H1 (cell line): ENCODE data around the gene UPF3B. TPM values are rescaled to one million over a fixed set of nuclear protein-coding genes. Genes with fewer than 3 reads are reported as not detected.

ENCODE experiments used
- CTCF ChIA-PET: fragments of 300-600 bp; sonication (Branson Sonifier 250); formaldehyde crosslinking; loops from one replicate; lab custom pipeline; 2021; ENCODE audit not compliant: partially characterized antibody; lab: Charles Lee
- POLR2A ChIA-PET: fragments of 300-600 bp; sonication (Branson Sonifier 250); formaldehyde crosslinking; loops from one replicate; lab custom pipeline; 2021; ENCODE audit warnings: inconsistent platforms; ENCODE audit not compliant: partially characterized antibody; lab: Charles Lee
- DNase-seq, 2 experiments: peaks; one replicate each; pipeline versions ENCODE4 v3.0.0 to v3.0.0-alpha.2; 2010 to 2022; ENCODE audit warnings: low spot score in 2 of 2, low read depth in 1 of 2, mixed read lengths in 1 of 2
- FAIRE-seq: peaks from 2 replicates; lab custom pipeline; 2011; peaks lifted over from hg19 to GRCh38; lab: Jason Lieb, UNC
- H2AFZ ChIP-seq: 2 replicates; pipeline ENCODE4 v1.8.1; 2012; ENCODE audit warnings: low read length, inconsistent platforms
- H2AK5ac ChIP-seq: 2 replicates; pipeline ENCODE4 v1.6.1; 2013; ENCODE audit warnings: low read depth, low read length
- H2BK120ac ChIP-seq: replicated peaks from 2 replicates; pipeline ENCODE3; 2013; ENCODE audit warnings: low read depth, low read length, inconsistent platforms
- H2BK12ac ChIP-seq: 2 replicates; pipeline ENCODE4 v1.6.1; 2013; ENCODE audit warnings: low read depth, low read length
- H2BK15ac ChIP-seq: 2 replicates; pipeline ENCODE4 v1.6.1; 2013; ENCODE audit warnings: low read length
- H2BK20ac ChIP-seq: 2 replicates; pipeline ENCODE4 v1.6.1; 2013; ENCODE audit warnings: low read length
- H2BK5ac ChIP-seq: 2 replicates; pipeline ENCODE4 v1.6.1; 2013; ENCODE audit warnings: low read depth, low read length
- H3K14ac ChIP-seq: 2 replicates; pipeline ENCODE4 v1.6.1; 2013; ENCODE audit warnings: inconsistent platforms; ENCODE audit not compliant: insufficient read length
- H3K18ac ChIP-seq: 2 replicates; pipeline ENCODE4 v1.6.1; 2013; ENCODE audit warnings: low read length; ENCODE audit errors: extremely low read depth
- H3K23ac ChIP-seq: 2 replicates; pipeline ENCODE4 v1.6.1; 2013; ENCODE audit warnings: inconsistent platforms; ENCODE audit not compliant: insufficient read length
- H3K23me2 ChIP-seq: 2 replicates; pipeline ENCODE4 v1.6.1; 2013; ENCODE audit warnings: low read depth, low read length
- H3K27ac ChIP-seq: 2 replicates; pipeline ENCODE4 v1.6.1; 2011; ENCODE audit warnings: low read depth, low read length, inconsistent platforms
- H3K27me3 ChIP-seq, 4 experiments: replicated peaks in 1 of 4; 1 replicate in 1 of 4; 2 replicates in 3 of 4; pipeline versions ENCODE4 v1.6.1 to v1.8.1; 2011 to 2013; ENCODE audit warnings: low read length in 3 of 4, mild to moderate bottlenecking in 3 of 4, inconsistent platforms in 2 of 4, mixed read lengths in 2 of 4, moderate library complexity in 1 of 4; ENCODE audit not compliant: control insufficient read depth in 3 of 4, insufficient read depth in 3 of 4; ENCODE audit errors: extremely low read depth in 1 of 4
- H3K36me3 ChIP-seq, 4 experiments: 2 replicates each; pipeline versions ENCODE4 v1.6.1 to v1.8.1; 2011 to 2013; ENCODE audit warnings: mild to moderate bottlenecking in 4 of 4, low read length in 3 of 4, moderate library complexity in 2 of 4, control low read depth in 1 of 4, inconsistent platforms in 1 of 4; ENCODE audit not compliant: insufficient read depth in 4 of 4, control insufficient read depth in 2 of 4
- H3K4ac ChIP-seq: replicated peaks from 2 replicates; pipeline ENCODE3; 2013; ENCODE audit warnings: low read length, low read depth, mixed read lengths, inconsistent platforms; ENCODE audit not compliant: insufficient read length
- H3K4me1 ChIP-seq, 4 experiments: replicated peaks in 1 of 4; 1 replicate in 1 of 4; 2 replicates in 3 of 4; pipeline versions ENCODE4 v1.6.1 to v1.8.1; 2011 to 2013; ENCODE audit warnings: low read length in 3 of 4, inconsistent platforms in 2 of 4, mixed read lengths in 1 of 4; ENCODE audit not compliant: insufficient read depth in 4 of 4, control insufficient read depth in 3 of 4
- H3K4me2 ChIP-seq, 2 experiments: 2 replicates each; pipeline versions ENCODE4 v1.6.1 to v1.8.1; 2011 to 2013; ENCODE audit warnings: low read depth in 2 of 2, low read length in 2 of 2, control low read depth in 1 of 2, inconsistent platforms in 1 of 2, mild to moderate bottlenecking in 1 of 2; ENCODE audit not compliant: insufficient read depth in 1 of 2
- H3K4me3 ChIP-seq, 4 experiments: fragments of 200-600, 300-600 bp in 1 of 4; sonication (generic), shearing (Covaris generic), sonication (Bioruptor Twin) in 1 of 4; 2 replicates each; pipeline versions ENCODE4 v1.5.1 to v1.8.1; 2011 to 2016; ENCODE audit warnings: low read length in 4 of 4, low read depth in 3 of 4, control low read depth in 2 of 4, inconsistent platforms in 2 of 4, mild to moderate bottlenecking in 2 of 4, mixed read lengths in 1 of 4, moderate library complexity in 1 of 4; ENCODE audit not compliant: insufficient read depth in 2 of 4; ENCODE audit errors: extremely low read depth in 1 of 4
- H3K56ac ChIP-seq: replicated peaks from 2 replicates; pipeline ENCODE3; 2013; ENCODE audit warnings: low read depth, mild to moderate bottlenecking, mixed read lengths, low read length, inconsistent platforms; ENCODE audit not compliant: insufficient read length
- H3K79me1 ChIP-seq: 2 replicates; pipeline ENCODE4 v1.6.1; 2013; ENCODE audit warnings: low read depth, low read length, control low read depth
- H3K79me2 ChIP-seq, 2 experiments: 2 replicates each; pipeline versions ENCODE4 v1.6.1 to v1.8.1; 2012 to 2013; ENCODE audit warnings: low read length in 2 of 2, mild to moderate bottlenecking in 2 of 2, inconsistent platforms in 1 of 2; ENCODE audit not compliant: insufficient read depth in 2 of 2, control insufficient read depth in 1 of 2
- H3K9ac ChIP-seq, 4 experiments: replicated peaks in 1 of 4; 1 replicate in 1 of 4; 2 replicates in 3 of 4; pipeline versions ENCODE4 v1.6.1 to v1.8.1; 2011 to 2013; ENCODE audit warnings: low read depth in 3 of 4, low read length in 3 of 4, control low read depth in 2 of 4, mild to moderate bottlenecking in 2 of 4, moderate library complexity in 2 of 4, inconsistent platforms in 1 of 4; ENCODE audit errors: extremely low read depth in 1 of 4
- H3K9me3 ChIP-seq, 2 experiments: 2 replicates each; pipeline versions ENCODE4 v1.6.1 to v1.8.1; 2012 to 2013; ENCODE audit warnings: mild to moderate bottlenecking in 2 of 2, moderate library complexity in 2 of 2, control low read depth in 1 of 2, inconsistent platforms in 1 of 2, low read depth in 1 of 2, low read length in 1 of 2, mixed read lengths in 1 of 2; ENCODE audit not compliant: insufficient read depth in 2 of 2
- H4K20me1 ChIP-seq, 2 experiments: replicated peaks in 1 of 2; 2 replicates each; pipeline versions ENCODE3 to v1.8.1; 2011 to 2013; ENCODE audit warnings: inconsistent platforms in 2 of 2, low read length in 2 of 2, mild to moderate bottlenecking in 1 of 2; ENCODE audit not compliant: insufficient read depth in 2 of 2, control insufficient read depth in 1 of 2
- H4K5ac ChIP-seq: 2 replicates; pipeline ENCODE4 v1.6.1; 2013; ENCODE audit warnings: low read length, low read depth, mixed read lengths, inconsistent platforms; ENCODE audit not compliant: insufficient read length
- H4K8ac ChIP-seq: 2 replicates; pipeline ENCODE4 v1.8.0; 2013; ENCODE audit warnings: mild to moderate bottlenecking, moderate library complexity, low read length, inconsistent platforms; ENCODE audit not compliant: insufficient read depth; ENCODE audit errors: extremely low read depth
- H4K91ac ChIP-seq: replicated peaks from 2 replicates; pipeline ENCODE3; 2013; ENCODE audit warnings: low read length, mixed read lengths, inconsistent platforms; ENCODE audit not compliant: insufficient read length
- ATF3 ChIP-seq: IDR thresholded peaks from 2 replicates; pipeline ENCODE4 v1.6.1; 2011; ENCODE audit warnings: low read depth, mild to moderate bottlenecking, low read length; ENCODE audit not compliant: insufficient read depth
- BCL11A ChIP-seq, 2 experiments: IDR thresholded peaks; one replicate each; pipeline ENCODE4 v1.6.1; 2011; ENCODE audit warnings: low read depth in 2 of 2, low read length in 2 of 2, mild to moderate bottlenecking in 2 of 2
- CBX5 ChIP-seq: fragments of 300-800, 300-1000 bp; sonication (generic); IDR thresholded peaks from 2 replicates; pipeline ENCODE4 v1.7.1; 2016; ENCODE audit warnings: antibody characterized with exemption, low read length, low read depth
- CBX8 ChIP-seq: fragments of 300-800, 300-1000 bp; sonication (generic); IDR thresholded peaks from 2 replicates; pipeline ENCODE4 v1.7.1; 2016; ENCODE audit warnings: low read depth, low read length, borderline replicate concordance
- CTCF ChIP-seq, 3 experiments: IDR thresholded peaks; 1 replicate in 2 of 3; 2 replicates in 1 of 3; pipeline versions ENCODE4 v1.5.1 to v1.6.1; 2011; ENCODE audit warnings: low read length in 3 of 3, mild to moderate bottlenecking in 3 of 3, inconsistent platforms in 2 of 3, low read depth in 1 of 3, moderate library complexity in 1 of 3; ENCODE audit not compliant: insufficient read depth in 1 of 3; ENCODE audit errors: control extremely low read depth in 1 of 3
- EGR1 ChIP-seq: IDR thresholded peaks from 2 replicates; pipeline ENCODE4 v1.6.1; 2011; ENCODE audit warnings: low read depth, low read length, borderline replicate concordance
- KDM4A ChIP-seq: IDR thresholded peaks from one replicate; pipeline ENCODE4 v1.7.1; 2012; ENCODE audit warnings: low read depth, mild to moderate bottlenecking, moderate library complexity, low read length, inconsistent platforms; ENCODE audit not compliant: severe bottlenecking
- POU5F1 ChIP-seq: IDR thresholded peaks from 2 replicates; pipeline ENCODE4 v1.6.1; 2011; ENCODE audit warnings: low read depth, mild to moderate bottlenecking, low read length, moderate library complexity
- whole genome bisulfite sequencing, 2 experiments: shearing (Covaris generic) in 1 of 2; methylation state at CpG; one replicate each; pipeline versions ENCODE4 v1.1.6 to v1.1.7; 2013 to 2015; ENCODE audit warnings: low lambda C conversion rate in 2 of 2, mixed read lengths in 2 of 2, inconsistent platforms in 1 of 2, low coverage in 1 of 2, missing lambda C conversion rate in 1 of 2; ENCODE audit not compliant: insufficient replicate concordance in 2 of 2, insufficient coverage in 1 of 2, insufficient read length in 1 of 2; ENCODE audit errors: extremely low coverage in 1 of 2, missing lambda C conversion rate in 1 of 2; 5-methylcytosine and 5-hydroxymethylcytosine counted together
- polyA plus RNA-seq, 7 experiments: library from polyadenylated mRNA; depleted of rRNA in 3 of 7; stranded (reverse) in 5 of 7; unstranded in 2 of 7; fragments of >200 nt in 5 of 7; fragments of 200-250 nt in 2 of 7; gene quantifications; 1 replicate in 5 of 7; 2 replicates in 1 of 7; 4 replicates in 1 of 7; pipeline versions ENCODE4 v1.2.1 to v1.2.3, GENCODE V29; 2011 to 2013; ENCODE audit warnings: missing spikeins in 2 of 7, mixed read lengths in 2 of 7
- total RNA-seq: library from RNA; stranded (reverse); fragmentation: NEBNext Ultra II Directional; extraction: Animal tissue kit (Norgen Biotek cat#: 25700); gene quantifications from 2 replicates; pipeline ENCODE4 v1.2.1, GENCODE V29; 2021

UPF3B gene
- total and polyA plus RNA-seq, 2 of the 8 experiments (the other 6 are each of a cell fraction or from before 2014, with no cell fraction given): 7.8 to 20.9 TPM

GRCh38 chrX:119784747-119785446 is 67.9 kb downstream of the UPF3B start:
- Histone ChIP-seq H2BK120ac (no peak overlapping the region), H2AFZ (no peak overlapping the region), H4K20me1 (peaks cover 13 to 25% of the 10 kb centered on the region in 2 experiments), H4K91ac (no peak overlapping the region), H3K36me3 (peaks cover 0 to 69% (median 31%) of the 10 kb centered on the region in 4 experiments; a peak in 7 of 8 replicates), H3K4ac (no peak overlapping the region), H3K23ac (no peak overlapping the region), H3K4me3 (no peak overlapping the region), H4K8ac (no peak overlapping the region), H2AK5ac (no peak overlapping the region), H3K4me1 (peaks cover 0 to 3% (median 0%) of the 10 kb centered on the region in 4 experiments; a peak in 1 of 7 replicates), H3K4me2 (no peak overlapping the region), H2BK5ac (no peak overlapping the region), H3K18ac (no peak overlapping the region), H3K23me2 (no peaks in the 10 kb centered on the region; the same call in 1 of the 2 replicates), H3K9me3 (no peaks in the 10 kb centered on the region), H3K56ac (no peak overlapping the region), H3K14ac (no peak overlapping the region), H3K27ac (no peak overlapping the region), H3K79me2 (peaks cover 4 to 42% of the 10 kb centered on the region in 2 experiments), H3K27me3 (no peaks in the 10 kb centered on the region), H2BK12ac (no peak overlapping the region), H2BK15ac (no peak overlapping the region), H3K79me1 (no peaks in the 10 kb centered on the region), H4K5ac (no peak overlapping the region), H3K9ac (no peak overlapping the region), H2BK20ac (no peak overlapping the region)
- CTCF ChIA-PET: interaction anchor here (0.5 to 2.1 kb wide), 9 partner anchors 10 to 182 kb away, joined by 3 to 17 read pairs (median 4); partner anchors contain the start of gene SOWAHD
- DNase-seq (peak; percentile 9 to 51), FAIRE-seq (peak; percentile 81)
- POLR2A ChIA-PET: interaction anchor here (0.8 to 1.8 kb wide), 12 partner anchors 9 to 180 kb away, joined by 3 to 9 read pairs (median 3); partner anchors contain the start of genes SOWAHD and UPF3B
- WGBS, 2 experiments: 87% methylated on average over 14 of the region's 14 CpGs; no CpG with 5 or more reads in 1 of the 2 experiments
- TF ChIP-seq POU5F1 (no peak), KDM4A (no peak), BCL11A (IDR thresholded peaks at IDR 0.05; ENCODE audit: low read depth in 2 of 2, low read length in 2 of 2) (no peak), ATF3 (no peak), CBX8 (no peak), CBX5 (no peak), CTCF (IDR thresholded peaks at IDR 0.05; ENCODE audit: control extremely low read depth in 1 of 3, insufficient read depth in 1 of 3, low read depth in 1 of 3, low read length in 3 of 3) (peak; percentile 32 to 72 (median 71); a peak in 3 of 4 replicates), EGR1 (no peak)
